ENCODE results near the gene NEO1. TPM values are rescaled to one million over a fixed set of nuclear protein-coding genes. Genes with fewer than 3 reads are reported as not detected.

NEO1 gene
- total RNA-seq, 1 donor from 2014 or later = 56.1 TPM

GRCh38 chr15:73318463-73319351 lies 266.4 kb downstream of the NEO1 start:
- intact Hi-C loops (cut with DNase I) = no loop called here
- DNase-seq (ENCODE audit: low spot score) = peak; percentile 36
- ATAC-seq = no peak

GRCh38 chr15:73319460-73320245 lies 267.4 kb downstream of the NEO1 start:
- DNase-seq (ENCODE audit: low spot score) (no peak), ATAC-seq (no peak)
- intact Hi-C loops (cut with DNase I) = no loop called here

- intact Hi-C loops (cut with DNase I) = no loop called here
- no peak for ATAC-seq
- no peak for DNase-seq (ENCODE audit: low spot score)
Observed at GRCh38 chr15:73320619-73321180, 268.4 kb downstream of the NEO1 start.

- no peak for ATAC-seq
- intact Hi-C loops (cut with DNase I) = no loop called here
- DNase-seq (ENCODE audit: low spot score) = no peak
Observed at GRCh38 chr15:73321496-73322450, 269.5 kb downstream of the NEO1 start.

GRCh38 chr15:73322665-73323373 lies 270.6 kb downstream of the NEO1 start:
- ATAC-seq = no peak

GRCh38 chr15:73323374-73323955 lies 271.2 kb downstream of the NEO1 start:
- DNase-seq (ENCODE audit: low spot score) (no peak), ATAC-seq (no peak)
- intact Hi-C loops (cut with DNase I) = no loop called here

More at GRCh38 chr15:73322665-73323373, 270.6 kb downstream of the NEO1 start:
- intact Hi-C loops (cut with DNase I) = no loop called here
- DNase-seq (ENCODE audit: low spot score) = no peak

- intact Hi-C loops (cut with DNase I) = no loop called here
- ATAC-seq (no peak), DNase-seq (ENCODE audit: low spot score) (no peak)
Observed at GRCh38 chr15:73323956-73324355, 271.7 kb downstream of the NEO1 start.

GRCh38 chr15:73324496-73325170 lies 272.4 kb downstream of the NEO1 start:
- intact Hi-C loops (cut with DNase I) = no loop called here
- DNase-seq (ENCODE audit: low spot score) = no peak
- ATAC-seq = no peak

- ATAC-seq = no peak
- no peak for DNase-seq (ENCODE audit: low spot score)
- intact Hi-C loops (cut with DNase I) = no loop called here
Observed at GRCh38 chr15:73325191-73325861, 273.1 kb downstream of the NEO1 start.

GRCh38 chr15:73326157-73326556 lies 273.9 kb downstream of the NEO1 start:
- intact Hi-C loops (cut with DNase I) = no loop called here
- DNase-seq (ENCODE audit: low spot score) (no peak), ATAC-seq (no peak)

GRCh38 chr15:73328149-73328820 lies 276.0 kb downstream of the NEO1 start:
- intact Hi-C loops (cut with DNase I) = no loop called here
- DNase-seq (ENCODE audit: low spot score) (no peak), ATAC-seq (no peak)

- intact Hi-C loops (cut with DNase I) = no loop called here
- ATAC-seq = no peak
- no peak for DNase-seq (ENCODE audit: low spot score)
Observed at GRCh38 chr15:73328981-73329380, 276.7 kb downstream of the NEO1 start.

GRCh38 chr15:73329501-73330200 lies 277.4 kb downstream of the NEO1 start:
- DNase-seq (ENCODE audit: low spot score) = no peak
- intact Hi-C loops (cut with DNase I) = no loop called here
- no peak for ATAC-seq

GRCh38 chr15:73330206-73331051 lies 278.2 kb downstream of the NEO1 start:
- DNase-seq (ENCODE audit: low spot score) (no peak), ATAC-seq (no peak)
- intact Hi-C loops (cut with DNase I) = no loop called here

GRCh38 chr15:73331501-73331900 lies 279.2 kb downstream of the NEO1 start:
- intact Hi-C loops (cut with DNase I) = no loop called here
- DNase-seq (ENCODE audit: low spot score) (no peak), ATAC-seq (no peak)
